Stimulated activated CD8-positive, alpha-beta memory T cell treated with anti-CD3 and anti-CD28 coated beads, Interleukin-12 subunit alpha, Interleukin-12 subunit beta, amount 100 ng/mL, for 24 hours (primary cell): ENCODE measurements around the gene ZNF649.

Experiments
- DNase-seq: peaks from one replicate; pipeline ENCODE4 v3.0.0-alpha.2; 2020; ENCODE audit errors: extremely low read depth

The ZNF649 gene

GRCh38 chr19:51887522-51888498 is 17.0 kb downstream of the ZNF649 start, which contains the start of gene ZNF577:
Gene ZNF577, minus strand, starts transcription at chr19:51887951. Its CDS starts 7,569 bp downstream, at chr19:51880382.
- DNase-seq = peak; percentile 22

GRCh38 chr19:51884713-51885112 is 20.1 kb downstream of the ZNF649 start:
- no peak for DNase-seq

- no peak for DNase-seq
These were observed 22.3 kb downstream of the ZNF649 start for GRCh38 chr19:51882518-51882917.

DNA sequence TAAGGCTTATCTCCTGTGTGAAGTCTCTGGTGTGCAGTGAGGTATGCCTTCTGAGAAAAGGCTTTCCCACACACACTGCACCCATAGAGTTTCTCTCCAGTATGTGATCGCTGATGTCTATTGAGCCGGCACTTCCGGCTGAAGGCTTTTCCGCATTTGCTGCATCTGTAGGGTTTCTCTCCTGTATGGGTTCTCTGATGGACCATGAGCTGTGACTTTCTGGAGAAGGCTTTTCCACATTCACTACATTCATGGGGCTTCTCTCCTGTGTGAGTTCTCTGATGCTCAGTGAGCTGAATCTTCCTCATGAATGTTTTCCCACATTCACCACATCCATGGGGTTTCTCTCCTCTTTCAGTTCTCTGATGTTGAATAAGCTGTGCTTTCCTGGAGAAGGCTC is 31.7 kb downstream of the ZNF649 start:
- no peak for DNase-seq

- DNase-seq = no peak
These were observed 42.8 kb downstream of the ZNF649 start for GRCh38 chr19:51861870-51862622.
